Stimulated activated CD4-positive, alpha-beta T cell treated with anti-CD3 and anti-CD28 coated beads, Interleukin-2, amount 100 ng/mL, for 48 hours (primary cell): ENCODE measurements around the gene PLPP3.

Experiments used
- DNase-seq, 2 donors: peaks; one replicate each; pipeline ENCODE4 v3.0.0-alpha.2; 2020

The PLPP3 gene

GRCh38 chr1:56456435-56457101, 122.8 kb downstream of the PLPP3 start:
- no peak for DNase-seq

GRCh38 chr1:56453417-56454078, 125.8 kb downstream of the PLPP3 start:
- no peak for DNase-seq

DNA sequence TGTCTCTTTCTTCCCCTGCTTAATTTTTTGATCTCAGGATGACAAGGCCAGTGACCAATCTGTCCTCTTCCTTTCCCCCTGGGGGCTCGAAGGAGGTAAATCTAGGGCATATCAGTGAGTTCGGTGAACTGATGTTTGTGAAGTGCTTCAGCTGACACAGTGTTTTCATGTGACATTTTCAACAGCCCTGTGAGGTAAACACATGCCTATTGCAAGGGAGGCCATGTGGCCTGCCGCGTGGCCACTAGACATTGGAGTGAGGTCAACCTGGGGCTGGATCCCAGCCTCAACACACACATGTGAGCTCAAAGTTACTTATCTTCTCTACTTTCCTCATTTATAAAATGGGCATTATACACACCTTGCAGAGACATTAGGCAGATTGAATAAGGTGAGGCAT, 126.3 kb downstream of the PLPP3 start:
- no peak for DNase-seq

- DNase-seq: no peak
These were observed 127.0 kb downstream of the PLPP3 start for GRCh38 chr1:56452027-56453011.

DNA sequence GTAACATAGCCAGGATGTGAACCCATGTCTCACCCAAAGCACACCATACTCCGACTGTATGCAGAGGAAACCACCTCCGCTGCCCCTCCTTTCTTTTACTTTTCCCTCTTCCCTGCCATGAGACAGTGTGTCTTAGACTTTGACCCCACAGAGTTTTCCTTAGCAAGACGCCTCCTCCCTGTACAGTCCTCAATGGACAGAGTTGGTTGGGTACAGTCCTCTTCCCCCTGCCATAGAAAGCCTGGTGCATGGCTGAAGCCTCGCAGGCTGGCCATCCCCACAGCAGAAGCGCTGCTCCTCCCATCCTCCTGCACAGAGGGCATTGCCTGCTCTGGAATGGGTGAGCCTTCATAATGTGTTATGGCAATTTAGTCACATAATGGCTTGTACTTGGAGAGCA, 127.9 kb downstream of the PLPP3 start:
- DNase-seq: no peak

DNA sequence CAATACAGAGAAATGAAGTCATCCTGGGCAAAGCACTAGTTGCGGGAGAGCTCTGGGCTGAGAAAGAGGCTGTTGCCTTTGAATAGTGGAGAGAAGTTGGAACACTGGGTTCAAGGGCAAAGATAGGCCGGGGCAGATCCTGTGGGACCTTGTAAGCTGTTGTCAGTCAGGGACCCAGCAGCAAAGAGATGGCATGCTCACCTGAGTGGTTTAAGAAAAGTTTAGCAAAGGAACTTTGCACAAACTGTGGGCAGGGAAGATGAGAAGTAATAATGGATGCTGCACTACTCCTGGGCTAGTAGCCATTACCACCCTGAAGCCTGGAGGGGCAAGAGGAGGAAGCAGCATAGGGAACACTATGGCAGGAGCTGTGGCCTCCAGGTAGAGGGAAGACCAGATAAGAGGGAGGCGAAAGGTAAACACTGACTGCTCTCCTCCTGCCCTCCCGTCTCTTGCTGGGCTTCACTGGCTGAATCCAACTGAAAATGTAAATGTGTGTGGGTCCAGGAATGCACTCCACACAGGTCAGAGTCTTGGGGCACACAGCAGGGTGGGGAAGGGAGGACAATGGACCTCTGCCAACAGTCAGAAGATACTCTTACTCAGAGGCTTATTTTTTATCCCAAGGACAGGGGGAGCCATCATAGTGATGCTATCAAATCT, 129.2 kb downstream of the PLPP3 start:
- DNase-seq: no peak

- no peak for DNase-seq
These were observed 130.6 kb downstream of the PLPP3 start for GRCh38 chr1:56448529-56449300.

- no peak for DNase-seq
These were observed 131.5 kb downstream of the PLPP3 start for GRCh38 chr1:56447823-56448222.

DNA sequence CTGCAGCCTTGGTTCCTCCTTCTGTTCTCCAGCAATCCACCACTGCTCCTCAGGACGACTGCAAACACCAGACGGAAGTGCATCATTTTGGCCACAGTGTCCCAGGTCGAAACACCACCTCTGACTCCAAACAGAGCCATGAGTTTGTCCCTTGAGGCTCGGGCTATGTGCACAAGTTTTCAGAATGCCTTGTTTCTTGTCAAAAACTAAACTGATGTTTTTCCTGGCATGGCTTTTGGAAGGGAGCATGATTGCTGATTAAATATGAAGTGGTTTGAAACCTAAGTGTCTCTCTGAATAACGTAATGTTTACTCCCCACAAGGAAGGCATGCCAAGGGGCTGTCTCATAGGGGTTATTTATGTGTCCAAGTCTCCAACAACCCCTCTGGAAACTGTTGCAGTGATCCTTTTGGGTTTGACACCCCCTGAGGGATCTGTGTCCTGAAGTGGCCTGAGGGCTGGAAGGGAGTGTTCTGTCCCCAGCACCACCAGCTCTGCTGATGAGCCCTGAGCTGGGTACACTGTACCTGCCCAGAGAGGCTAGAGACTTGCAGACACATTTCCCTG, 132.7 kb downstream of the PLPP3 start:
- no peak for DNase-seq

DNA sequence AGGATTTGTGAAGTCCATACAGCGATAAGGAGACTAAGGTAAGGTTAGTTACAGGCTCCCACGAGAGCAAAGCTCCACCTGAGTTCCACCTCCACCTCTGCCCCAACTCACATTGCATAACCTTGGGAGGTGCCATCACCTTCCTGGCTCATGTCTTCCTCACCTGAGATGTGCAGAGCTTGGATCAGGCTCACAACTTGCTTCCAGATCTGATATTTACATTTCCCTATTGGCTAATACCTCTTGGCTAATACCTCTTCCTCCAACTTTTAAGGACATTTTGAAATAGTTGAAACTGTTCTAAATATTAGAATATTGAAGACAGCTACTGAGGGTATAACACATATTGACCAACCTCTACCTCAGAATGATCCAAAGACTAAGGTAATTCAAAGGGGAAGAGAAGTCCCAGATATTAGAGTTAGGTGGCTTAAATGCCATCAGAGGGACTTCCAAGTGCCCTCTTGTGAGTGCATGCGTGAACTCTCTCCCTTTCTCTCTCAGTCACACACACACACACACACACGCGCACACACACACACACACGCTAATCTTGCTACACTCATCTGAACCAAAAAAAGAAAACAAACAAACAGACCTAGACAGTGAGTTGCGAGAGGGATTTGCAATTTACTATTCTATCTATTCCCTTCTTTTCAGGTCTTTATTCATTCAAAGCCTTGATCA, 134.3 kb downstream of the PLPP3 start:
- no peak for DNase-seq
